GM18499 (cell line): Measurements from ENCODE around the gene BOLA3.
"Not testable (repeated sequence)": the region's sequence is repeated elsewhere in the genome, so short reads cannot be mapped to it uniquely, and the experiment has no call there.

Experiments
- ATAC-seq: cut with Tn5 transposase; IDR thresholded peaks from one replicate; pipeline ENCODE4 v1.9.1; 2021; ENCODE audit warnings: moderate number of reproducible peaks; ENCODE audit not compliant: insufficient read depth, unreplicated experiment

The BOLA3 gene

DNA sequence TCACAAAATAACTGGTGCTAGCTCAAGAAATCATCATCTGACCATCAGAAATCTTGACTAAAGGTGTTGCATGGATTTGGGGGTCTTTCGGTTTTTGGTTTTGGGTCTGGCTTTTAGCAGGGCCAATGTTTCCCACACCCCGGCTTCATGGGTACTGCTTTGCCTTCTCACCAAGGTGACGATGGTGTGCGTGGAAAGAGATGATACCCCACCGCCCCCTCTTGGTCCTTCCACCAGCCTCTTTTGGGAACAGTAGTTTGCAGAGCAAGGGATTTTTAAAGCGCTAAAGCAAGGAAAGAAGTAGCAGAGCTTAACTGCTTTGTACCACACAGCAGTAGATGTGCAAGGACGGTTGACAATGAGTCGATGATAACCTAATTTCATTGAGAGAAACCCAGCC lies 42.3 kb downstream of the BOLA3 start:
- no peak for ATAC-seq

DNA sequence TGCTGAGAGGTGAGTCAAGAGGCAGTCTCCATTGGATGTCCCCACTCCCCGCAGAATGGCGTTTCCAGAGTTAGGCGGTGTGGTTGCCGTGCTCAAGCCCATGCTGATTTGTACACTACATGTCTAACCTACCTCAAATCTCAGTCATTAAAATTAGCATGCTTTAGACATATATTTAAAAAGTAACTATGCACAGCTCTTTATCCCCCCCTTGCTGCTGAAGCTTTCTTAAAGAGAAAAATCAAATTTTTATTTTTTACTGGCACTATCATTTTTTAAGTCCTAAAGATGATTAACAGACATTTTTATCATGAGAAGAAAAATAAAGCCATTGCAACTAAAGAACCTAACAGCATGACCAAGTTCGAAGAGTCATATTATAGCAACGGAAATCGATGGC lies 42.9 kb downstream of the BOLA3 start:
- no peak for ATAC-seq

DNA sequence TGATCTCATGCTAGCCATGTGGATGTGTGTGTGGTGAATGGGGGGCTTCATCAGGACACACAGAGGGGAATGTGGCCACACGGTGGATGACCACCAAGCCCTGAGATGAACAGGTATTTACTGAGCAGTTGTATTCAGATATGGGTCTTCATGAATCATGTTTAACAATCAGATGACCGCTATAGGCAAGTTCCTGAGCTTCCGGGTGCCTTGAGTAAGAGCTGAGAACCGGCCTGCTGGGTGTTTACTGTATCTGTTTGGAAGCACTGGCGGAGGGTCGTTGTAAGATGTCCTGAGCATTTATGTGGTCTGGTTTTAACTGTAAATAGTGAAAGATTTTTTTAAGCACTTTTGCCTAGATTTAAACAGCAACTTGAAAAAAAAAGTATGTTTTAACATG lies 43.9 kb downstream of the BOLA3 start:
- no peak for ATAC-seq

DNA sequence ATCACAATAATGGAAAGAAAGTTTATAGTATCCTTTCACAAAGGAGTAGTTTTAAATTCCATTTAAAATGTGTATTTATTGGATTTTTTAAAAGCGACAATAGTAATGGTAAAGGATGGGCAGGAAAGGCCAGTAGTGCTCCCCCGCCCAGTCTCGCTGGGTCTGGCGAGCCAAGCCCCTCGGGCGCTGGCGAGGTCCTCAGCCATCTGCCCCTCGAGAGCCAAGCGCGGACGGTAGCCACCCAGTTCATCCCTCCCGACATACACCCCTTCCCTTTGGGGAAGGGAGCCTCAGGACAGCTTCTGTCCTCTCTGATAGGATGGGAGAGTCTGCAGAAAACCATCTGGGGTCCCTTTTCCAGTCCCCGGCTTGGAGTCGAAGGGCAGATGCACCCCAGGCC lies 45.2 kb downstream of the BOLA3 start:
- no peak for ATAC-seq

DNA sequence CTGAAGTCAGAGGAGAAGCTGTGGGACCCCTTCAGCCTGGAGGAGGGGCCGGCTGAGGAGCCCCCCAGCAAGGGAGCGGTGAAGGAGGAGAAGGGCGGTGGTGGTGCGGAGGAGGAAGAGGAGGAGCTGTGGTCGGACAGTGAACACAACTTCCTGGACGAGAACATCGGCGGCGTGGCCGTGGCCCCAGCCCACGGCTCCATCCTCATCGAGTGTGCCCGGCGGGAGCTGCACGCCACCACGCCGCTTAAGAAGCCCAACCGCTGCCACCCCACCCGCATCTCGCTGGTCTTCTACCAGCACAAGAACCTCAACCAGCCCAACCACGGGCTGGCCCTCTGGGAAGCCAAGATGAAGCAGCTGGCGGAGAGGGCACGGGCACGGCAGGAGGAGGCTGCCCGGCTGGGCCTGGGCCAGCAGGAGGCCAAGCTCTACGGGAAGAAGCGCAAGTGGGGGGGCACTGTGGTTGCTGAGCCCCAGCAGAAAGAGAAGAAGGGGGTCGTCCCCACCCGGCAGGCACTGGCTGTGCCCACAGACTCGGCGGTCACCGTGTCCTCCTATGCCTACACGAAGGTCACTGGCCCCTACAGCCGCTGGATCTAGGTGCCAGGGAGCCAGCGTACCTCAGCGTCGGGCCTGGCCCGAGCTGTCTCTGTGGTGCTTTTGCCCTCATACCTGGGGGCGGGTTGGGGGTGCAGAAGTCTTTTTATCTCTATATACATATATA lies 46.0 kb downstream of the BOLA3 start:
- no peak for ATAC-seq

DNA sequence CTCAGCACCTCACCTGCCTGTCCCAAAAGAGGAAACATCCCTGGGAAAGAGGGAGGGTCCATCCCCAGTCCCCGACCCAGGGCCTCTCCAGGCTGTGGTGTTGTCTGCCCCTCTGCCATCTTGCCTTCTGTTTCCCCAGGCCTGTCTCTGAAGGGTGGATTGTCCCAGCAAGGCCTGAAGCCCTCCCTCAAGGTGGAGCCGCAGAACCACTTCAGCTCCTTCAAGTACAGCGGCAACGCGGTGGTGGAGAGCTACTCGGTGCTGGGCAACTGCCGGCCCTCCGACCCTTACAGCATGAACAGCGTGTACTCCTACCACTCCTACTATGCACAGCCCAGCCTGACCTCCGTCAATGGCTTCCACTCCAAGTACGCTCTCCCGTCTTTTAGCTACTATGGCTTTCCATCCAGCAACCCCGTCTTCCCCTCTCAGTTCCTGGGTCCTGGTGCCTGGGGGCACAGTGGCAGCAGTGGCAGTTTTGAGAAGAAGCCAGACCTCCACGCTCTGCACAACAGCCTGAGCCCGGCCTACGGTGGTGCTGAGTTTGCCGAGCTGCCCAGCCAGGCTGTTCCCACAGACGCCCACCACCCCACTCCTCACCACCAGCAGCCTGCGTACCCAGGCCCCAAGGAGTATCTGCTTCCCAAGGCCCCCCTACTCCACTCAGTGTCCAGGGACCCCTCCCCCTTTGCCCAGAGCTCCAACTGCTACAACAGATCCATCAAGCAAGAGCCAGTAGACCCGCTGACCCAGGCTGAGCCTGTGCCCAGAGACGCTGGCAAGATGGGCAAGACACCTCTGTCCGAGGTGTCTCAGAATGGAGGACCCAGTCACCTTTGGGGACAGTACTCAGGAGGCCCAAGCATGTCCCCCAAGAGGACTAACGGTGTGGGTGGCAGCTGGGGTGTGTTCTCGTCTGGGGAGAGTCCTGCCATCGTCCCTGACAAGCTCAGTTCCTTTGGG lies 47.2 kb downstream of the BOLA3 start:
- no peak for ATAC-seq

DNA sequence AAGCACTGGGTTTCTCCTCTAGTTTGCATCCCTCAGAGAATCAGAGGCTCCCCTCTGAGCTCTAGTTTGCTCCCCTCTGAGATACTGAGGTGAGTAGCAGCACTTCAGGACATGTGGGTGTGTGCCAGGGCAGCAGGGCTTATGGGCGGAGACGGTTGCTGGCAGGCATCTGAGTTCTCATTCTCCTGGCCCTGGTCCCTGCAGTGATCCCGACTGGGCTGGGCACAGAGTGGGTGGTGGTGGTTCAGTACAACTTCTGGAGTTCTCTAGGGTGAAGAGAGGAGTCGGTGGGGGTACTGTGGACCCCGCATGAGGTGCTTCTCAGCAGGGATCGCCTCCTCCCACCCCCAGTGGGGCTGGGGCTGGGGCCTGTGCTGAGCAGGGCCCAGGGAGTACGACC lies 47.9 kb downstream of the BOLA3 start:
- ATAC-seq, result no peak

DNA sequence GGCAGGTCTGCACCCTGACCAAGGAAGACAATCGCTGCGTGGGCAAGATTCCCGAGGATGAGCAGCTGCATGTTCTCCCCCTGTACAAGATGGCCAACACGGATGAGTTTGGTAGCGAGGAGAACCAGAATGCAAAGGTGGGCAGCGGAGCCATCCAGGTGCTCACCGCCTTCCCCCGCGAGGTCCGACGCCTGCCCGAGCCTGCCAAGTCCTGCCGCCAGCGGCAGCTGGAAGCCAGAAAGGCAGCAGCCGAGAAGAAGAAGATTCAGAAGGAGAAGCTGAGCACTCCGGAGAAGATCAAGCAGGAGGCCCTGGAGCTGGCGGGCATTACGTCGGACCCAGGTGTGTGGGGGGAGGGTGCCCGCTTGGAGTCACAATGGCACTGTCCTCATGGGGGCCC lies 48.4 kb downstream of the BOLA3 start:
- ATAC-seq, result no peak

DNA sequence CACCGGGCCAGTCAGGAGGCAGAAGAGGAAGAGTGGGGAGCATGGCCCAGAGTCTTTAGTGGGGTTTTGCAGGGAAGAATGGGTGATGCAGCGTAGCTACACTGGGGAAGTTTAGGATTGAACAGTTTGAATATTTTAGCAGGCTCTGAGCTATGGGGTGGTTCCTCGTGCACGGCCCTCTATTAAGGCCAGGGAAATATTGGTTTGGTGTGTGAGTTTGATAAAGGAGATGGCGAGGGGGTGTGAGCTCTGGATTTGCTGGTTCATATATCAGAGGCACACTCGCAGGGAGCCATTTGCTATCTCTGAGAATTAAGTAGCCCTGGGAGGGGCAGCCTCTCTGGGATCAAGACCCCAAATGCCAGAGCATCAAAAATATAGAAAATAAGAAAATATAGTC lies 50.1 kb downstream of the BOLA3 start:
- no peak for ATAC-seq

DNA sequence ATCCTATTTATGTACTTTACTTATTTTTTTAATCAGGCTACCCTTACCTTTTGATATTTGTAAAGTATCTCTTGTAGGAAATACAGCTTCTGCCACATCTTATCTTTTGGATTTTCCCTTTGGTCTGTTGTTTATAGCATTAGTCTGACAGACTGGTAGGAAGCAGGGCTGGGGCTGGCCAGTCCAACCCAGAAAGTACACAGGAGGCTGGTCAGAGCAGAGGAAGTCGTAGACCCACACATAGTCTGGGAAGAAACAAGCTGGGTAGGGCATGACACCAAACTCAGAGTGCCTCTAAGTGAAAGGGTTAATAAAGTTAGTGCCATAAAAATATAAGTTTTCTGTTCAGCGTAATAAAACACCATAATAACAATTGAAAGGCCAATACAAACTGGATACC lies 51.7 kb downstream of the BOLA3 start:
- no peak for ATAC-seq

DNA sequence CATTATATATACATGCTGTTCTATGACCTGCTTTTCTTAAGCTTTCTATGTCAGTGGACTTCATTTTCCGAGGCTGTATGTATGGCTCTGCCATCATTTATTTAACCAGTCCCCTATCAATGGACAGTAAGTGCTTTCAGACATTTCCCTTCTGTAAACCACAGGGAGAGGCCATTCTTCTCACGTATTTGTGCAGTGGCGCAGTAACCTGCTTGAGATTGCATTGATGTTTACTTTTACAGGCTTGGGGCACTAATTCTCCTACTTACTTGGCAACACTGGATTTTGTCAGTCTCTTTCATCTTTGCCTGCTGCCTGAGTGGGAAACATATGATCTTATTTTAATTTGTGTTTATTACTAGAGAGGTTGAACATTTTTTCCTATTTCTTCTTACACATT lies 52.1 kb downstream of the BOLA3 start:
- no peak for ATAC-seq

DNA sequence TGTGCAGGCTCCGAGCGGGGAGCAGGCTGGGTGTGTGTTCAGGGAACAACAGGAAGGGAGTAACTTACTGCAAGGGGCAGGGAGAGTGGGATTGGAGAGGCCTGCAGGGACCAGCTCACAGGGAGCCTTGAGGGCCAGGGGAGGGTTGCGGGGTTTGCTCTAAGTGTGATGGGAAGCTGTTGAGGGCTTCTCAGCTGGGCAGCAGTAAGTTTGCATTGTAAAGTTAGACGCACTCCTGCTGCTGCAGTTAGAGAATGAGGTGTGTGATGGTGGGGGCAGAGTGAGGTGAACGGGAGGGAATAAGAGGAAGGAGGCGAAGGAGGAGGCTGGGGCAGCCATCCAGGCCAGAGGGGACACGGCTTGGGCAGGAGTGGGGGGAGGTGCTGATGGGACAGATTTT lies 53.4 kb downstream of the BOLA3 start:
- ATAC-seq, result no peak

DNA sequence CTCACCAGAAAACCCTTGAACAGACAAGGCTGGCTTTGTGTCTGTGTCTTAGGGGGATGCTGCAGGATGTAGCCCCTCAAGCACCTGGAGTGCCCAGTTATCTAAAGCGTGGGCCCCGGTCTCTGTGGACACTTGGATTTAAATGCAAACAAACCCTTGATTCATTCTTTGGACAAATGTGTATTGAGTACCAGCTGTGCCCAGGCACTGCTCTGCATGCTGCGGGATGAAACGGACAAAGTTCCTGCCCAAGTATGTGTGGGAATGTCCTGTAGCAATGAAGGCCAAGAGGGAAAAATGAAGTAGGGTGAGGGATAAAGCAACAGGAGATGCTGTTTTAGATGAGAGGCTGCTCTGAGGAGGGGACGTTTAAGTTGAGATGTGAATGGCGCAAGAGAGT lies 53.9 kb downstream of the BOLA3 start:
- no peak for ATAC-seq

DNA sequence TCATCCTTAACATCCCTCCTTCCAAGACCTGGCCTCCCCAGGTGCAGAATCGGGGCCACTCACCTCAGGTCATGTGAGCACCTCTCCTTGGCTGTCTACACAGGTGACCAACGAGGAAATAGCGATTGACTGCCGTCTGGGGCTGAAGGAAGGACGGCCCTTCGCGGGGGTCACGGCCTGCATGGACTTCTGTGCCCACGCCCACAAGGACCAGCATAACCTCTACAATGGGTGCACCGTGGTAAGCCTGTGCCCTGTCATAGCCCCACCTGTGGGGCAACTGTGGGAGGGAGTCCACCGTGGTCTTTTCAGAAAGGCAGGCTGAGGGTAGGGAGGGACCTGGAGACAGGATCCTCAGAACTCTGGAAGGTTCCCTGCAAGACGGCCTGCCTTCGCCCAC lies 54.3 kb downstream of the BOLA3 start:
- no peak for ATAC-seq

DNA sequence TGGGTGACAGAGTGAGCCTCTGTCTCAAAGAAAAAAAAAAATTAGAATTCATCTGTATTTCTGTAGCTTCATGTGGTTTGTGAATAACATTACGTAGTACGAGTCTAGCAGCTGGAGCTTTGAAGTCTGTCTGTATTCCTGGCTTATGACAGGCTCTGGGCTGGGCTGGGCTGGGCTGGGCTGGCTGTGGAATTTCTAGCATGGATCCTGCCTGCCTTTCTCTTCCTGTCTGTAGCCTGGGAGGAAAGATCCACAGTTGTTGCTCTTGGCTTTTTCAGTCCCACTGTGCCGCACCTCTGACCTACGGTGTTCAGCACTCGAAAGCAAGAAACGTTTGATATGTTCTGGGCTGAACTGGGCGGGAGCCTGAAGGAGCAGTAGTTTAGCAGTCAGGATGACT lies 55.4 kb downstream of the BOLA3 start:
- no peak for ATAC-seq

DNA sequence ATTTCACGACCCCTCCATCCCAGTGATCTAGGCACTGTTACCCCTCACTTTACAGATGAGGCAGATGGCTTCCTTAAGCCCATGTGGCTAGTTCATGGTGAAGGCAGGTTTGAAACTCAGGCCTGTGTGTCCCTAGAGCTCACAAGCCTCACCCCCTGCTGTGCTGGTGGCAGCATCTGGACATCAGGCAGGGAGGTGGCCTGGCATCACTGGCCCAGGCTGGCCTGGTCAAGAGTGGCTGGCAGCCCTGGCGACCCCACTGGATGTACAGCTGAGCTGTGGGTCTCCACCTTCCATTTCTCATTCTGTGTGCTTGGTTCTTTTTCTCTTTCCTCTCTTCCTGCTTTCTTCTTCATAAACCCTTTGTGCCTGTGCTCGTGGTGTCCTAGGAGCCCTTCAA lies 56.3 kb downstream of the BOLA3 start:
- ATAC-seq, result no peak

DNA sequence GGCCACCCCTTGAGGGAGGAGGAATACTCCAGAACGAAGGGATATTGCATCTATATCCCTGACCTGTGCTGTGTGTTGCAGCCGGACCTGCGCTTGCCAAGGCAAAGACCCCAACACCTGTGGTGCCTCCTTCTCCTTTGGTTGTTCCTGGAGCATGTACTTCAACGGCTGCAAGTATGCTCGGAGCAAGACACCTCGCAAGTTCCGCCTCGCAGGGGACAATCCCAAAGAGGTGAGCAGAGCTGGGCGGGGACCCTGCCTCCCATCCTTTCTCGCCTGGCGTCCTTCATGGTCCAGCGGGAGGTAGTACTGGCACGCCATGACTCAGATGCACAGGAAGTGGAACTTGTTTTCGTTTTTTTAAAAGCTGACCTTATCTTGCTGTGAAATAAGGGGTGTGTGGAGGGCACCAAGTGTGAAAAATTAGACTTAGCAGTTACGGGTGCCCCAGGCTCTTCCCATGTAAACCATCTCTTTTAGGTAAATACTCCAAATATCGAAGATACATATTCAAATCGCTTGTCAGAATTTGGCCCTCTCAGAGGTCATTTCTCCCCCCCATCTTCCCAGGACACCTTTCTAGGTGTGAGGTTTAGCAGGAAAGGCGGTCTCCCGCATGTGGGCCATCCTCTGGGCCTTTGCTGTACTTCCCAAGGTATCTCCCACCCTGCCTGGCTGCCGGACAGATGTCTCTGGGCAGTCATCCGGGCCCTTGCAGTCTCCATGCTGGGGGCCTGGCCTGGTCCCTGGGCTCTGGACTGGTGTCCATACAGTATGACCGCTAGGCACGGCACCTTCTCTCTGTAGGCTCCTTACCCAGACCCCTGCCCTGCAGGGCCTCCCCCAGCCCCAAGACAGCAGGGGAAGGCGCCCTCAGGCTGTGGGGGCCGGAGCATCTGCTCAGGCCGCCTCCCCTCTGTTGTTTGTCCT lies 57.6 kb downstream of the BOLA3 start:
- no peak for ATAC-seq

DNA sequence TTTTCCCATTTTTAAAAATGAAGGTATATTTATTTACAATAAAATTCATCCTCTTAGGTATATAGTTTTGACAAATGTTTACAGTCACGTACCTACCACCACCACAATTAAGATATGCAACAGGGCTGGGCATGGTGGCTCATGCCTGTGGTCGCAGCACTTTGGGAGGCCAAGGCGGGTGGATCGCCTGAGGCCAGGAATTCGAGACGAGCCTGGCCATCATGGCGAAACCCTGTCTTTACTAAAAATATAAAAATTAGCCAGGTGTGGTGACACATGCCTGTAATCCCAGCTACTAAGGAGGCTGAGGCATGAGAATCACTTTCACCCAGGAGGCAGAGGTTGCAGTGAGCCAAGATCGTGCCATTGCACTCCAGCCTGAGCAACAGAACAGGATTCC lies 59.0 kb downstream of the BOLA3 start:
- ATAC-seq, result not testable (repeated sequence)

DNA sequence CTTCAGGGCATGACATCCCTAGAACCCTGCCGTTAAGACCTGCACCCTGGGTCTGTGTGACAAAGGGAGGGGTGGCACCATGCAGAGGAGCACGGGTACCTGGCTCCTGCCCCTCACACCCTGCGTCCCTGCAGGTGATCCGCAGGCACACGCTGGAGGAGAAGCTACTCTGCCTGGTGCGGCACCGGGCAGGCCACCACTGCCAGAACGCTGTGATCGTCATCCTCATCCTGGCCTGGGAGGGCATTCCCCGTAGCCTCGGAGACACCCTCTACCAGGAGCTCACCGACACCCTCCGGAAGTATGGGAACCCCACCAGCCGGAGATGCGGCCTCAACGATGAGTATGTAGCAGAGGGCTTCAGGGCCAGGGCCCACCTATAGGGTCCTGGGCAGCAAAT lies 60.0 kb downstream of the BOLA3 start:
- ATAC-seq, result no peak

DNA sequence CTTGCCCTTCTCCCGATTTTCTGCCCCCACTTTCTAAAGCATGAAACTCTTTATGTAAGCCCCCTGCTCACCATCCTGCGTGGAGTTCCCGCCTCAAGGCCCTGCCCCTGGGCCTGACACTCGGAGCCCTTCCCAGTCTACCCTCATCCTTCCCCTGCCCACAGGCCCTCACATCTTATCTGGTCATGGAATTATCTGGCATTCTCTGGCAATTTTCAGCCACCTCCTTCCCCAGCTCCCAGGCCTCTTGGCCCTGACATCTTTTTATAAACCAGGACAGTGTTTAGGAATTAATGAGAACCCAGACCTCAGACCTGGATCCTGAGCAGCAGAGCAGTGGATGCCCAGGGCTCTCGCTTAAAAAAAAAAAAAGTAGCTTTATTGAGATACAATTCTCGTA lies 61.7 kb downstream of the BOLA3 start:
- ATAC-seq, result no peak
